GM21619 (cell line): ENCODE results near the gene ASB6.
A peak's percentile ranks its signal among the peaks of the same experiment; 100 is the strongest.

ENCODE experiments used
- ATAC-seq: cut with Tn5 transposase; IDR thresholded peaks from one replicate; pipeline ENCODE4 v1.9.1; 2021; ENCODE audit not compliant: unreplicated experiment

The ASB6 gene

GRCh38 chr9:129641750-129642585 lies at the start of gene ASB6:
Gene ASB6, minus strand, starts transcription at chr9:129642151. Its CDS starts 152 bp downstream, at chr9:129641999.
- ATAC-seq = peak; percentile 86

- ATAC-seq = no peak
Measured at GRCh38 chr9:129688285-129689043, 46.5 kb upstream of the ASB6 start.

- no peak for ATAC-seq
Measured at GRCh38 chr9:129687391-129687790, 45.4 kb upstream of the ASB6 start.

- ATAC-seq = no peak
Measured at GRCh38 chr9:129686736-129687135, 44.8 kb upstream of the ASB6 start.

- no peak for ATAC-seq
Measured at GRCh38 chr9:129685933-129686259, 43.9 kb upstream of the ASB6 start.

GRCh38 chr9:129685220-129685932 lies 43.4 kb upstream of the ASB6 start:
- no peak for ATAC-seq

GRCh38 chr9:129682381-129682780 lies 40.4 kb upstream of the ASB6 start:
- no peak for ATAC-seq

- ATAC-seq = no peak
Measured at GRCh38 chr9:129681924-129682323, 40.0 kb upstream of the ASB6 start.

- no peak for ATAC-seq
Measured at GRCh38 chr9:129679537-129679936, 37.6 kb upstream of the ASB6 start.

GRCh38 chr9:129678844-129679243 lies 36.9 kb upstream of the ASB6 start:
- no peak for ATAC-seq

- ATAC-seq = no peak
Measured at GRCh38 chr9:129677456-129677855, 35.5 kb upstream of the ASB6 start.

GRCh38 chr9:129676975-129677374 lies 35.0 kb upstream of the ASB6 start:
- ATAC-seq = no peak

- ATAC-seq = no peak
Measured at GRCh38 chr9:129676287-129676686, 34.3 kb upstream of the ASB6 start.

- ATAC-seq = no peak
Measured at GRCh38 chr9:129675620-129676019, 33.7 kb upstream of the ASB6 start.

- ATAC-seq = no peak
Measured at GRCh38 chr9:129674229-129674628, 32.3 kb upstream of the ASB6 start.

GRCh38 chr9:129673602-129674001 lies 31.7 kb upstream of the ASB6 start:
- no peak for ATAC-seq

GRCh38 chr9:129672702-129673101 lies 30.8 kb upstream of the ASB6 start:
- ATAC-seq = no peak

GRCh38 chr9:129671519-129671918 lies 29.6 kb upstream of the ASB6 start:
- no peak for ATAC-seq

GRCh38 chr9:129671065-129671464 lies 29.1 kb upstream of the ASB6 start:
- ATAC-seq = no peak

- ATAC-seq = no peak
Measured at GRCh38 chr9:129669946-129670345, 28.0 kb upstream of the ASB6 start.

GRCh38 chr9:129669141-129669718 lies 27.3 kb upstream of the ASB6 start:
- no peak for ATAC-seq
